ENCODE results near the gene TMEM191C. TPM values are rescaled to one million over a fixed set of nuclear protein-coding genes. Genes with fewer than 3 reads are reported as not detected.

The TMEM191C gene
- total RNA-seq, 1 donor from 2014 or later, result 3.5 TPM

Other genes with a start within 250 kb of the TMEM191C start
- gene RIMBP3B, start 83.6 kb upstream of the TMEM191C start, total RNA-seq, result 0.21 TPM
- 5.7 TPM for gene HIC2, start 50.0 kb upstream of the TMEM191C start, total RNA-seq
- gene RIMBP3C, start 84.1 kb downstream of the TMEM191C start, total RNA-seq, result 0.47 TPM
- gene UBE2L3, start 100.3 kb downstream of the TMEM191C start, total RNA-seq, result 47.9 TPM
- gene YDJC, start 162.6 kb downstream of the TMEM191C start, total RNA-seq, result 13.1 TPM
- gene CCDC116, start 165.4 kb downstream of the TMEM191C start, total RNA-seq, result 0.41 TPM
- 36.1 TPM for gene SDF2L1, start 174.9 kb downstream of the TMEM191C start, total RNA-seq
- 38.1 TPM for gene PPIL2, start 198.6 kb downstream of the TMEM191C start, total RNA-seq